Endothelial cell of umbilical vein (primary cell): ENCODE results near the gene PTCD1. TPM values are rescaled to one million over a fixed set of nuclear protein-coding genes. Genes with fewer than 3 reads are reported as not detected.

ENCODE experiments used
- BruUV-seq: library from RNA; stranded (reverse); fragments of 400-500 nt; replicated peaks from 2 replicates; lab custom pipeline; 2021; lab: Mats Ljungman, UMichigan
- CTCF ChIA-PET: fragments of 300-600, 350-600 bp; sonication (Branson Sonifier 250); formaldehyde crosslinking; loops from one replicate; lab custom pipeline; 2021; ENCODE audit warnings: antibody characterized with exemption, inconsistent platforms; lab: Charles Lee
- POLR2A ChIA-PET: fragments of 300-600, 350-600 bp; sonication (Branson Sonifier 250); formaldehyde crosslinking; loops from one replicate; lab custom pipeline; 2021; ENCODE audit warnings: antibody characterized with exemption, inconsistent platforms; lab: Charles Lee
- DNase-seq: peaks from one replicate; pipeline ENCODE4 v3.0.0-alpha.2; 2011; ENCODE audit warnings: low read depth, low spot score
- FAIRE-seq: peaks from 2 replicates; lab custom pipeline; 2011; peaks lifted over from hg19 to GRCh38; lab: Jason Lieb, UNC
- H2AFZ ChIP-seq: 2 replicates; pipeline ENCODE4 v1.6.0; 2012; ENCODE audit warnings: low read depth, low read length, control low read depth, inconsistent platforms
- H3K27ac ChIP-seq: 2 replicates; pipeline ENCODE4 v1.5.1; 2011; ENCODE audit warnings: low read depth, mild to moderate bottlenecking, control low read depth, low read length, moderate library complexity; ENCODE audit not compliant: insufficient read depth
- H3K27me3 ChIP-seq, 2 experiments: 2 replicates each; pipeline versions ENCODE4 v1.6.0 to v1.6.1; 2011; ENCODE audit warnings: low read length in 2 of 2, mixed read lengths in 1 of 2; ENCODE audit not compliant: control insufficient read depth in 2 of 2, insufficient read depth in 2 of 2
- H3K36me3 ChIP-seq, 2 experiments: 2 replicates in 1 of 2; 3 replicates in 1 of 2; pipeline ENCODE4 v1.5.1; 2011; ENCODE audit warnings: low read length in 2 of 2, mild to moderate bottlenecking in 1 of 2, moderate library complexity in 1 of 2; ENCODE audit not compliant: control insufficient read depth in 2 of 2, insufficient read depth in 2 of 2; ENCODE audit errors: extremely low read depth in 1 of 2
- H3K4me1 ChIP-seq: 3 replicates; pipeline ENCODE4 v1.5.1; 2011; ENCODE audit warnings: mild to moderate bottlenecking, low read length; ENCODE audit not compliant: control insufficient read depth, insufficient read depth; ENCODE audit errors: extremely low read depth
- H3K4me2 ChIP-seq: 2 replicates; pipeline ENCODE4 v1.6.1; 2011; ENCODE audit warnings: low read length, control low read depth, mixed read lengths; ENCODE audit not compliant: insufficient read depth
- H3K4me3 ChIP-seq, 3 experiments: fragments of 200-600 bp in 1 of 3; sonication (generic), shearing (Covaris generic) in 1 of 3; replicated peaks in 1 of 3; 2 replicates each; pipeline ENCODE4 v1.5.1; 2011 to 2016; ENCODE audit warnings: control low read depth in 3 of 3, low read length in 3 of 3, mild to moderate bottlenecking in 2 of 3, inconsistent platforms in 1 of 3, low read depth in 1 of 3, moderate library complexity in 1 of 3; ENCODE audit not compliant: insufficient read depth in 1 of 3
- H3K79me2 ChIP-seq: 2 replicates; pipeline ENCODE4 v1.6.0; 2012; ENCODE audit warnings: low read length, inconsistent platforms; ENCODE audit not compliant: control insufficient read depth, insufficient read depth
- H3K9ac ChIP-seq: replicated peaks from 2 replicates; pipeline ENCODE3; 2011; ENCODE audit warnings: low read length, control low read depth; ENCODE audit not compliant: insufficient read depth; ENCODE audit errors: extremely low read depth
- H3K9me1 ChIP-seq: replicated peaks from 3 replicates; pipeline ENCODE4 v1.6.0; 2011; ENCODE audit warnings: mild to moderate bottlenecking, low read length; ENCODE audit not compliant: control insufficient read depth, insufficient read depth; ENCODE audit errors: extremely low read depth
- H3K9me3 ChIP-seq: replicated peaks from 2 replicates; pipeline ENCODE4 v1.5.1; 2012; ENCODE audit warnings: low read length, inconsistent platforms; ENCODE audit not compliant: control insufficient read depth, insufficient read depth
- H4K20me1 ChIP-seq: replicated peaks from 2 replicates; pipeline ENCODE3; 2011; ENCODE audit warnings: mild to moderate bottlenecking, low read length; ENCODE audit not compliant: control insufficient read depth, insufficient read depth; ENCODE audit errors: extremely low read depth
- CTCF ChIP-seq, 2 donors: IDR thresholded peaks; 1 replicate in 1 of 2; 2 replicates in 1 of 2; pipeline ENCODE4 v1.5.1; 2011; ENCODE audit warnings: low read length in 2 of 2, mild to moderate bottlenecking in 2 of 2, moderate library complexity in 2 of 2, control low read depth in 1 of 2, inconsistent platforms in 1 of 2, low read depth in 1 of 2; ENCODE audit not compliant: insufficient read depth in 1 of 2; ENCODE audit errors: extremely low read depth in 1 of 2
- EZH2 ChIP-seq: IDR thresholded peaks from 2 replicates; pipeline ENCODE4 v1.6.1; 2012; ENCODE audit warnings: borderline replicate concordance, low read depth, mild to moderate bottlenecking, moderate library complexity, low read length, inconsistent platforms; ENCODE audit not compliant: severe bottlenecking
- FOS ChIP-seq: IDR thresholded peaks from 2 replicates; pipeline ENCODE4 v1.6.1; 2011; ENCODE audit warnings: mild to moderate bottlenecking, low read length, moderate library complexity, borderline replicate concordance; ENCODE audit not compliant: insufficient read depth
- GATA2 ChIP-seq: IDR thresholded peaks from 2 replicates; pipeline ENCODE4 v1.7.0; 2011; ENCODE audit warnings: low read depth, mild to moderate bottlenecking, moderate library complexity, mixed read lengths, low read length; ENCODE audit not compliant: insufficient read length, insufficient read depth
- JUN ChIP-seq: IDR thresholded peaks from 2 replicates; pipeline ENCODE4 v1.6.1; 2011; ENCODE audit warnings: borderline replicate concordance, low read depth; ENCODE audit not compliant: insufficient read length, insufficient read depth
- MAX ChIP-seq: IDR thresholded peaks from 2 replicates; pipeline ENCODE4 v1.6.1; 2011; ENCODE audit not compliant: insufficient read depth, insufficient read length
- MYC ChIP-seq: IDR thresholded peaks from one replicate; pipeline ENCODE4 v1.6.1; 2011; ENCODE audit warnings: mild to moderate bottlenecking, low read depth, low read length
- dilution Hi-C: fragments of 300-500 bp; cut with MboI; formaldehyde crosslinking; loops from one replicate; pipeline ENCODE4 v1.15.0; 2019; ENCODE audit warnings: low sequenced_read_pairs; ENCODE audit not compliant: extremely low pct_ligation_motif_present
- intact Hi-C: fragments of 100-400 bp; cut with micrococcal nuclease; formaldehyde crosslinking; loops from one replicate; pipeline ENCODE4 v1.10.0; 2022
- polyA plus RNA-seq, 4 experiments: library from polyadenylated mRNA; depleted of rRNA in 3 of 4; stranded (reverse) in 3 of 4; unstranded in 1 of 4; fragments of >200 nt; gene quantifications; 2 replicates each; pipeline versions ENCODE4 v1.2.1 to v1.2.3, GENCODE V29; 2011 to 2012; ENCODE audit warnings: missing spikeins in 1 of 4
- total RNA-seq: library from RNA; stranded (reverse); gene quantifications from 2 replicates; pipeline ENCODE4 v1.2.3, GENCODE V29; 2021

PTCD1 gene
- total and polyA plus RNA-seq, 2 donors (not counting 3 experiments of a cell fraction or from before 2014, with no cell fraction given): 3.8 to 9.6 TPM

- H3K4me1 ChIP-seq: no peaks in the 10 kb centered on the region
- H3K4me2 ChIP-seq: no peak overlapping the region
- H3K27me3 ChIP-seq: no peaks in the 10 kb centered on the region
- no peak overlapping the region for H2AFZ ChIP-seq
- H3K9me3 ChIP-seq: no peaks in the 10 kb centered on the region
- BruUV-seq: no TSS peak
- no peak overlapping the region for H3K27ac ChIP-seq
- no peak overlapping the region for H3K9ac ChIP-seq
- H3K79me2 ChIP-seq: peaks cover 41% of the 10 kb centered on the region
- peaks cover 9 to 51% of the 10 kb centered on the region in 2 experiments for H3K36me3 ChIP-seq
- POLR2A ChIA-PET: no interaction called here
- FAIRE-seq (no peak), DNase-seq (no peak)
- CTCF ChIA-PET: interaction anchor here (0.6 kb wide), 1 partner anchor 9 kb away, joined by 3 read pairs; no protein-coding TSS in a partner anchor
- no peaks in the 10 kb centered on the region for H4K20me1 ChIP-seq
- no peaks in the 10 kb centered on the region for H3K9me1 ChIP-seq
- no peak overlapping the region for H3K4me3 ChIP-seq
- TF ChIP-seq MYC (no peak), CTCF (IDR thresholded peaks at IDR 0.05; ENCODE audit: extremely low read depth in 1 of 2, insufficient read depth in 1 of 2, low read depth in 1 of 2, low read length in 2 of 2) (no peak), FOS (no peak), JUN (no peak), MAX (no peak), EZH2 (no peak), GATA2 (no peak)
- intact Hi-C loops: no loop called here
- dilution Hi-C loops: no loop called here
Measured at GRCh38 chr7:99457050-99457649, 18.6 kb upstream of the PTCD1 start.
